Non-pigmented ciliary epithelial cell (primary cell): ENCODE measurements around the gene ARL5A.

ENCODE experiments used
- DNase-seq: peaks from one replicate; pipeline ENCODE4 v3.0.0-alpha.2; 2010; ENCODE audit warnings: low read depth

ARL5A gene

DNA sequence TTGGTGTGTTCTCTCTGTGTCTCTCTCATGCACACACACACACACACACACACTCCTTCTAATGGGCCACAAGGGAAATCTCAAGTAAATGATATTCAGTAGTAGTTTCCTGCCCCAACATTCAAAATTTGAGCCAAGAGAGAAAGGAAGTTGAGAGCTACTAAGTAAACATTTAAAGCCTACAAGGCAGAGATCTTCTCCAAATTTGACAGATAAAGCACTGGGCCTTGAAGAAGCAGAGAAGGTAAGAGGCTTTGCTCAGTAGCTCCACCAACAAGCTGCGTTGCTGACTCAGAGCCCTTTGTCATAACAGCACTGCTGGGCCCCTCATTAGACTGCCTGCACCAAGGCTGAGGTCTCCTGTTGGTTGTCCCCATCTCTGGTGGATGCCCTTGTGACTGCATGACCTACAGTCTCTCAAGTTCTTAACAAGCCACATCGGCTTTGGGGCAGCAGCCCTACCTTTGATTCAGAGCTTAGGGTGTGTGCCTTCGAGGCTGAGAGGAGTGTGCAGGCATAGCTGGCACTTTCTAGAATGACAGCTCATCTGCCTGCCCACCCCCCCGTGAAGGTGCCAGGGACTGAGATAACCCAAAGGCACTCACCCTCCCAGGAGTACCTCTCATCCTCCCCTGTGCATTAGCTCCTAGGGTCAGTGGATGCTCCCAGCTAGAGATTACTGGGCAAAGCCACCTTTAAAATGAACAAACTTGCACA lies 61.6 kb downstream of the ARL5A start:
- no peak for DNase-seq

GRCh38 chr2:151765760-151766410 lies 62.3 kb downstream of the ARL5A start:
- no peak for DNase-seq

GRCh38 chr2:151762694-151763093 lies 65.5 kb downstream of the ARL5A start:
- DNase-seq, result no peak

GRCh38 chr2:151761687-151762086 lies 66.5 kb downstream of the ARL5A start:
- DNase-seq, result no peak

- DNase-seq, result no peak
Measured at GRCh38 chr2:151761193-151761592, 67.0 kb downstream of the ARL5A start.

GRCh38 chr2:151760139-151760650 lies 68.0 kb downstream of the ARL5A start:
- DNase-seq, result no peak

GRCh38 chr2:151758744-151759143 lies 69.5 kb downstream of the ARL5A start:
- DNase-seq, result no peak

- no peak for DNase-seq
Measured at GRCh38 chr2:151757861-151758260, 70.4 kb downstream of the ARL5A start.

DNA sequence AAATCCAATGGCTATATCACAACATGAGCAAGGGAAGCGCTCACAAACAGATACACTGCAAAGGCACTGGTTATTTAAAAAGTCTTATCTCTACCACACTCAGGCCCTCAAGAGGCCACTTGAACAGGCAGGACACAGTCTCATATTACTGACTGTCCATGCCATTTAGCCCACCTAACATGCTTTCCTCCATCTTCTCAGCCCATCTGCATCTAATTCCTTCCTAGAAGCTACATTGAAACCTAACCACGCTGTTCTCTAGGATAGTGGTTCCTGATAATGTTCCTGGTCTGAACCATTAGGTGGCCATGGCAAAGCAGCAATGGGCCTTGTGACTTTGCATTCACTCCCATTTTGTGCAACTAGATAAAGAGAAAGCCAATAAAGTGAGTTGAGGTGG lies 71.4 kb downstream of the ARL5A start:
- DNase-seq, result no peak

DNA sequence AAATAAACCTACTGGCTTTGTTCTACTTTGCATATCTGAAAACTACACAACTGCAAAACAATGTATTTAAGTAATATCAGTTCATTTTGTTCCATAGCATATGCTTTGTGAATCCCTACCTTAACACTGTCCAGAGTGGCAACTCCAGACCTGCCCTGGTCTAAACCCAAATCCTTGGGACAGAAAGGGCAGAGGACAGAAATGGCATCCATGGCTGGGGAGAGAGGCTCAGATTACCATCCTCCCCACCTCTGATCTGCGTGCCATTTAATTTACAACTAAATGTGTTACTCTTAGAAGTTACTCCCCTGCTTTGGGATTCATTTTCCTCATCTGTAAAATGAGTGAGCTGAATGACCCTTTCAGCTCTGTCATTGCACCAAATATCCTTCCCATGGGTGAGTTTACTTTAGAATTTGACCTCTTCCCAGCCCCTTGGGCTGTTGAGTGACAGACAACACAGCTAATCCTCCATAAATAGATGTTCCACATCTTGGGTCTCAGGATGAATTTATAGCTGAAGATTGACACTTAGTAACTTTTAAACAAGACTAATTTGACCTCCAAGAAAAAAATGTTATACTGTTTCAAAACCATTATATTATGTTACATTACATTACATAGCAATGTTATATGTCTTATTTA lies 73.8 kb downstream of the ARL5A start:
- DNase-seq, result no peak

DNA sequence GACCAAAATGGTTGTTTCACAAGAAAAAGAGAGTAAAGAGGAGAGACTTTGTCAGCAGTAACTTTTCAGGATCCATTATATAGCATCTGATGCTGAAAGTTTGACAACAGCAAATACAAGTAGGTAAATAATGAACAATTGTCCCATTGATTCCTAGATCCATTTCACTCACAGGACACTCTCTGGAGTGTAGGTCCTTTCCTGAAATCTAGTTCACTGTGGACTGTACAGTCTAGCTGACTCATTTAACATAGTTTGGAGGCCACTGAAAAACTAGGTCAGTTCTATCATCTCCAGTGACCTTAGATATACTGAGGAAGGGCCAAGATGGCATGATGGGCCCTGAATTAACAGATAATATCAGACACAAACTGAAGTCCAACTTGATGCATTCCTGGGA lies 74.7 kb downstream of the ARL5A start:
- DNase-seq, result no peak
